Gastroesophageal sphincter (tissue), 3 donors: ENCODE measurements around the gene ACTBL2.

Source experiments
- CTCF ChIP-seq, 4 experiments: fragments of 200-600 bp in 2 of 4; fragments of 450-650 bp in 2 of 4; sonication (generic) in 1 of 4; IDR thresholded peaks; one replicate each; pipeline ENCODE4 v1.5.1; 2017 to 2019; ENCODE audit warnings: antibody characterized with exemption in 4 of 4, mild to moderate bottlenecking in 2 of 4, moderate library complexity in 2 of 4
- POLR2A ChIP-seq, 2 donors: fragments of 450-650 bp; IDR thresholded peaks; one replicate each; pipeline ENCODE4 v1.6.1; 2017; ENCODE audit warnings: antibody characterized with exemption in 2 of 2, mild to moderate bottlenecking in 2 of 2, moderate library complexity in 1 of 2

GRCh38 chr5:57448287-57448686 lies 34.3 kb downstream of the ACTBL2 start:
- TF ChIP-seq CTCF (IDR thresholded peaks at IDR 0.05) = no peak
- TF ChIP-seq POLR2A (IDR thresholded peaks at IDR 0.05) = no peak
